Activated naive CD4-positive, alpha-beta T cell (primary cell): ENCODE data around the gene SH2D7.

Experiments used
- DNase-seq, 4 experiments: peaks; one replicate each; lab custom pipeline; 2025; lab: John Stamatoyannopoulos, UW

The SH2D7 gene

GRCh38 chr15:78061963-78062427 lies 30.4 kb upstream of the SH2D7 start:
- no peak for DNase-seq

DNA sequence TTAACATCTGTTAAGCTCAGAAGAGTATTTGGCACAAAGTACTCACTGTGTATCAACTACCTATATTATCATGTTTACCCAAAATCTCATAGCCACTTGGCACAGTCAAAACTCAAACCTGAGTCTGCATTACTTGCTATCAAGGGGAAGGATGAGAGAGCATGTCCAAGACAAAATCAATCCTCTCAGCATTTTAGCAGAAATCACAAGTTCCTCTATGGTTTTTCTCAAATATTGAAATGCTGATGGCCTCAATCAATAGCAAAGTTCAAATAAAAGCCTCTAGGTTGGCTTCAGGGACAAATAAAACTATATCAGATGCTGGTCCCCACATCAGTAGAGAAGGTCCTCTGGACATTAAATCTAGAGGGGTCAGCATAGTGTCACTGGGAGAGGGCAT lies 29.1 kb upstream of the SH2D7 start:
- DNase-seq: no peak

- DNase-seq: no peak
Observed at GRCh38 chr15:78063970-78064385, 28.4 kb upstream of the SH2D7 start.

DNA sequence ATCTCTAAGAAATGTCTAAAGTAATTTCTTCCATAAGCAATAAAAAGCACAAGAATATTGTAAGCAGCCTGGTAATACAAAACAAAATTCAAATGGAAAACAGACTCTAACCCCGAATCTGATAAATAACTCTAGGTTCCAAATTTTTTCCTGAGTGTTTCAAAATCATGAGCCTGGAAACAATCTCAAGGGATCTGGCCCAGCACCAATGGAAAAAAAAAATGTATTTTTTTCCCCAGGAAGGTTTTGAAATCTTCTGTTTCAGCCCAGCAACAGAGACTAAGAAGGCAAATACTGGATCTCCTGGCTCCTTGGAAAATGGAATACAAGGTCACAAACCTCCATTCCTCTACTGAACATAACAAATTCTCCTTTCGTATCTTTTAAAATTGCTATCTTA lies 27.8 kb upstream of the SH2D7 start:
- DNase-seq: no peak

DNA sequence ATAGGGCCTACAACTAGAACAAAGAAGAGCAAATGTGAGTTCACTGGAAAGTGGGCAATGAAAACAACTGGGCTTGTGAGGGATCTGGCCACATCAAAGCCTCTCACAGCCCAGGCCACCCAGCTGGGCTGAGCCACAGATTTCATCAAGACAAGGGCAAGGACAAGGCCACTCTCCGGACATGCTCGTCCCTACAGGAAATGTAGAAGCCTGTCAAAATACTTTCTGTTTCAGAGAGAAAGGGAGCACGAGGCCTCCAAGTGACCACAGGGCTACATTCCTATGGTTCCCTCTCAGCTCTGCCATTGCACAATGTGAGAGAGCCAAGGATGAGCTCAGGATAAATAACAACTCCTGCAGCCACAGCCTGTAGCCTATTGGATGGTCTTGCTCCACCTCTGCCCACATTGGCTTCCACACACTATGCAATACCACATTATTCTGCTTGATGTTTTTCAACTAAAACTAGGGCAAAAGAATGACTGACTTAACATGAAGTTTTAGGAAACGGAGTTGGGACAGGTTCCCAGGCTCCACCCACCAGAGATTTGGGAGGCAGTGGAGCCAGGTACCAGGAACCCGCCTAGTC lies 27.0 kb upstream of the SH2D7 start:
- DNase-seq: no peak

DNA sequence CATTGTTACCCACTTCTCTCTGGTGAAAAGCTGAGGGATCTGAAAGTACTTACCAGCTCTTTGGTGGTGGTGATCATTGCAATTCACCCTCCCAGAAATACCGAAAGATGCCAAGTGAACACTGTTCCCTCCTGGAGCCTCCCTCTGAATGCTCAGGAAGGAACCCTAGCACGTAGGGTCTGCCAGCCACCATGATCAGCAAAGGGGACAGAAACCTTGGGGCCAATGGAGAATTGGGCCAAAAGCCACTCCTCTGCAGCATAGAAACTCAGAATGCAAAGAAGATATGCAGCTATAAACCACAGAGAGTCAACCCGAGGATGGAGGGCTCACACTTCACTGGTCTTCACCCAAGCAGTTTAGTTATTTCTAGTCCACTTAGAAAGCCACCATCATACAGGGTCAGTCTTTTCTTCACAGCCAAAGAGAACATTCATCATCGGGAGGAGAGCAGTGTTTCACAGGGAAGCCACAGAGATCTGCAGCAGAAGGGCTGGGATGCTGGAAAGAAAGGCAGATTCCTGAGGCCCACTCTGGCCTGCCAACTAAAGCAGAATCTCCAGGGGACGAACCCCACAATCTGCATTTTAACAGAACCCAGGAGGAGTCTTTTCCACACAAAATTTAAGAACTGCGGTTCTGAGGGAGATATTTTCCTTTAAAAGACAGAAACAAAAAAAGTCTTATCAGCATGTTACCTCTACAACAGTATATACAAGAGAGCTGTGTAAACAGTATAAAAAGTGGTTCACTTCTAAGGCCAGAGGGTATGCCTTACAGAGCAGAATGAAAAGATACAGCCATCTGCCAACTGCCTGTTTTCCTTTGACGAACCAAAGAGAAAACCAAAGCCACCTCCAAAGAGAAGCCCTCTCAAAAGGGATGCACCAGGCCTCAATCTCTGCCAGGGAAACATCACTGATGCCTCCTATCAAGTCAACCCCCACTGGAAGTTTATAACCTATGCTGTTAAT lies 26.1 kb upstream of the SH2D7 start:
- no peak for DNase-seq

GRCh38 chr15:78067328-78068228 lies 24.8 kb upstream of the SH2D7 start:
- no peak for DNase-seq

DNA sequence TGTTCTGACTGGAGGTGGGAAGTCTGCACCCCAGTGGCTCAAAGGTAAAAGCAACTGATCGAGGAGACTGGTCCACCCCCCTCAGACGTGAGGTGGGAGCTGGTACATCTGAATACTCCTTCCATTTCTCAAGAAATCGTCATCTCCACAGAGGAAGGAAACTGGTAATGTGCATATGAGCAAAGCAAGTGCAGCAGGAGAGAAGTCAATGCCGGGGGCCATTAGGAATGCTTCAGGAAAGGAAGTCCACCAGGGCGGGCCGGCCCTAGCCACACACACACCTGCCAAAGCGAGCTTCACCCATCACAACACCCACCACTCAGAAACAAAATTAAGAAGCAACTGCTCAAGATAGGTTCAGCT lies 23.3 kb upstream of the SH2D7 start:
- DNase-seq: no peak

DNA sequence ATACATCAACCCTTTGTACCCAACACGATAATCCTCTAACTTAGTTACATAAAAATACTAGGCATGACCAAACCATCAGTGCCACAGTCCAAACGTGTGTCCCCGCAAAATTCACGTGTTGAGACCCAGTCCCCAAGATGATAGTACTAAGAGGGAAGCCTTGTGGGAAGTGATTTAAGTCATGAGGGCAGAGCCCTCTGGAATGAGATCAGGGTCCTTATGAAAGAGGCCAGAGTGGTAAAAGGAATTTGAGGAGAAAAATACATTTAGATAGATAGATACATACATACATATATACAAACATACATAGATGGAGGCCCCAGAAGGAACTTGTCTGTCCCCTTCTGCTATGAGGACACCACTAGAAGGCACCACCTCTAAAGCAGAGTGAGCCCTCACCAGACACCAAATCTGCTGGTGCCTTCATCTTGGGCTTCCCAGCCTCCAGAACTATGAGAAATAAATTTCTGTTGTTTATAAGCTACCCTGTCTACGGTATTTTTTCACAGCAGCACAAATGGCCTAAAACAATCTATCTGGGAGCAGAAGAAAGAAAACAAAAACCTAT lies 22.8 kb upstream of the SH2D7 start:
- no peak for DNase-seq

GRCh38 chr15:78070049-78070700 lies 22.2 kb upstream of the SH2D7 start:
- peak in 1 of 4 experiments; percentile 20 for DNase-seq

DNA sequence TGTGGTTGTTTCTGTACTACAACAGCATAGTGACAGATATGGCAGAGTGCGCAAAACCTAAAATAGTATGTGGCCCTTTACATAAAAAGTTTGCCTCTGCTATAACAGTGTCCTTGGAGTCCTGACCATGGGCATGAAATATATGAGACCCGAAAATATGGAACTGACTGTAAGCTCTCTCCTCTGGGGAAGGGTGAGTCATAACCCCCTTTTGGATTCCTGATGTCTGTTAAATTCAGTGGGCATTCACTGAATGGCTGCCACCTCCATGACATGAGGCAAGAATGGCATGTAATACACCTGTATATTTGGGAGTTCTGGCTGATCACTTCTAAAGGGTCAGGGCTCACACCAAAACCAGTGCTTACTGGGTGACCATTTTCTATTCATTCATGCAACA lies 21.0 kb upstream of the SH2D7 start:
- no peak for DNase-seq

DNA sequence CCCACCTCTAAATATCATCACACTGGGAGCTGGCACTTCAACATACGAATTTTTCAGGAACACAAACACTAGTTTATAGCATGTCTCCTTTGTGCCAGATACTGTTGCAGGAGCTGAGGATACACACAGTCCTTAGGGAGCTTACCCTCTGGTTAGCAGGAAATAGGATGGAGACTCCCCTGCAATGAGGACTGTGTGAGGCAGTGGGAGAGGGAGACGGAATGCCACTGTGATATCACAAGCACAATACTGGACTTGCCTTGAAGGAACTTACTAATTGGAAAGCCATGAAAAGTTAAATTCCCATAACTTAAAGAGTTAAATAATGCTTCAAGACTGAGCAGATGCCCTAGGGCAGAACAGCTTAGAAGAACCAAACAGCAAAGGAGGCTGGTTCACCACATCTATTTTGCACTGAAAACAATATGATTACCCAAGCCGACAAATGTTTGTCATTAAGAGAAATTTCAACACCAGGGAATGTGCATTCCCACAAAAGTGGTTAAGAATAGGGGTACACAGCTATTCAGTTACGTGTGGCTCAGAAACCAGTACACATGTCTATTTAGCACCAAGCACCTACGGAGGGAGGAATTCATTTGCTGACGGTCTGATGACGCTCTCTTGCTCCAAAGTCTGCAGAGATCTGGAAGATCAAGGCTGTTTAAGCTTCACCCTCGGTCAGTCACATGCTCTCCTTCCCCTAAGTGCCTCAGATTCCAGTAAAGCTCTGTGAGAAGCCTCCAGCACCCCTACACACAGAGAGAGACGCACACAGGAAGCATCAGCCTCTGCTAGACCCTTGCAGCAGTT lies 20.1 kb upstream of the SH2D7 start:
- peak in 1 of 4 experiments; percentile 24 for DNase-seq

GRCh38 chr15:78073046-78073787 lies 19.1 kb upstream of the SH2D7 start:
- DNase-seq: no peak

DNA sequence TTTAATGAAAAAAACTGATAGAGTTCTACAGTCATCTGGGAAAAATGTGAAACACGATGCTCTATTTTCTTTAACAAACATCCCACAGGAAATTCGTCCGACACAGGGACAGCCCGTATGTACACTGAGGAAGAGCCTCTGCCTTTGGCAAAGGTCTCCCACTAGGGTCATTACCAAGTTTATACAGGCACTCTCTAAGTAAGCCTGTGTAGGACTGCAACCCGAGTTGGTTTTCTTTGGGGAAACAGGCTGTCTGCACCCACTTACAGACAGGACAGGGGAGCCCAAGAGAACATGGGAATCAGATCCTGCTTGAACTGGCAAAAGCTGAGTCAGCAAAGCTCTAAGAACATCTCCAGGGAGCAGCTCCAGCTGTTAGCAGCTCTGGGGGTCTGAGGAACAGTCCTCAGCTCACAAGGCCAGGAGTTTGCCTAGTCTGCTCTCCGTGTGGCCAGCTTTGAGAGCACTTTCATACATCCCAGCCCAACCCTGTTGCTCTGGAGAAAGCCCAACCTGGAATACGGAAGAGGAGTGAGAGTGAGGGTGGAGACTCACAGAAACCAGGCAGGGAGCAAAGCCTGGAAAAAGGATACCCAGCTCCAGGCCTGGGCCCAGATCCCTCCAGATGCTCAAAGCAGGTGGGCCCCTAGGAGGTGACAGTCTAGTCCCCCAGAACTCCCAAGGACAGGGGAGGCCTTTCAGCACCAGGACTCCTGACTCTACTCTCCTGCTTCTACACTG lies 16.7 kb upstream of the SH2D7 start:
- DNase-seq: no peak

GRCh38 chr15:78076231-78077052 lies 15.9 kb upstream of the SH2D7 start:
- no peak for DNase-seq

DNA sequence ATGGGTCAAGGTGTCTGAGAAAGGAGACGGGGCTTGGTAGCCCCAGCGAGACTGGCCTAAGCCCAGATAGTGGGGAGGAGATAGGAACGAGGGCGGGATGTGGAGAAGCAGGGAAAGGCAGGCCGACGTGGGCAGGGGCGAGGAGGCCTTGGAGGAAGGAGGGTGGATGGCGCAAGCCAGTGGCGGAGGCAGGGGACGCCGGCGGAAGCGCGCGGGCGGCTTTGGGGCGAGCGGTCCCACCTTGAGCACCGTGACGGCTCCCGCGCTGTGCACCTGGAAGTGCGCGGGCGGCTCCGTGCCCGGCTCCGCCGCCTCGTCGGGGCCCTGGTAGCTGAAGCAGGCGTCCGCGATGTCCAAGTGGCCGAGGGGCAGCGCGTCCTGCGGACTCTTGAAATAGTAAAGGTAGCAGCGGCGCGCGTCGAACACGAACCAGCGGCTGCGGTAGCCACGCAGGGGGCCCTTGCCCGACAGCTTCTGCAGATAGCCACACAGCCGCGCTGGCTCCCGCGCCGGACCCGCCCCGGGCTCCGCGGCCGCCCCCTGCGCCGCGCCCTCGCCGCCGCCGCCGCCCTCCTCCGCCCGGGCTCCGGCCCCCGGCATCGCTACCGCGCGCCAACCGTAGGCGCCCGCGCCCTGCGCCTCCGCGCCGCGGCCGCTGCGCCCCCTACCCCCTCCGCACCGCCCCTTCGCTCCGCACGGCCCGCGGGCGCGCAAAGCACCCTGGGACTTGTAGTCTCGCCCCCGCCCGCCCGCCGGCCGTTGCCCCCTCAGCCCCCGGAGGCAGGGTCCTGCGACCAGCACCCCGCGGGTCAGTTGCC lies 15.1 kb upstream of the SH2D7 start, which contains the start of gene TBC1D2B:
Gene TBC1D2B, minus strand, starts transcription at position 659 of the 818 bp plus-strand sequence. Its CDS starts 59 bp downstream, at position 600.
- peak; percentile 31 to 70 (median 41) for DNase-seq

GRCh38 chr15:78077871-78078210 lies 14.5 kb upstream of the SH2D7 start:
- no peak for DNase-seq
